HG03135 (cell line): ENCODE results near the gene MAP1LC3A.

Experiments
- ATAC-seq: cut with Tn5 transposase; IDR thresholded peaks from one replicate; pipeline ENCODE4 v1.9.1; 2021; ENCODE audit warnings: mild to moderate bottlenecking, moderate library complexity; ENCODE audit not compliant: unreplicated experiment

Gene MAP1LC3A

GRCh38 chr20:34607066-34607465 lies 48.5 kb downstream of the MAP1LC3A start:
- no peak for ATAC-seq
